GM19372 (cell line): ENCODE data around the gene HS6ST3.
"Not testable (repeated sequence)": the region's sequence is repeated elsewhere in the genome, so short reads cannot be mapped to it uniquely, and the experiment has no call there.

Experiments
- ATAC-seq: cut with Tn5 transposase; IDR thresholded peaks from one replicate; pipeline ENCODE4 v1.9.1; 2021; ENCODE audit warnings: mild to moderate bottlenecking, low read depth, moderate library complexity; ENCODE audit not compliant: unreplicated experiment

The HS6ST3 gene

GRCh38 chr13:96091164-96092117, 1.5 kb downstream of the HS6ST3 start:
- no peak for ATAC-seq

- ATAC-seq: no peak
Measured at GRCh38 chr13:96093296-96094006, 3.5 kb downstream of the HS6ST3 start.

GRCh38 chr13:96100457-96101220, 10.7 kb downstream of the HS6ST3 start:
- ATAC-seq: no peak

GRCh38 chr13:96104516-96104915, 14.6 kb downstream of the HS6ST3 start:
- no peak for ATAC-seq

- not testable (repeated sequence) for ATAC-seq
Measured at GRCh38 chr13:96108072-96108471, 18.2 kb downstream of the HS6ST3 start.

- ATAC-seq: no peak
Measured at GRCh38 chr13:96109125-96109524, 19.2 kb downstream of the HS6ST3 start.

- no peak for ATAC-seq
Measured at GRCh38 chr13:96112936-96113335, 23.0 kb downstream of the HS6ST3 start.

- ATAC-seq: not testable (repeated sequence)
Measured at GRCh38 chr13:96115368-96115767, 25.5 kb downstream of the HS6ST3 start.

GRCh38 chr13:96119921-96120320, 30.0 kb downstream of the HS6ST3 start:
- ATAC-seq: no peak

- ATAC-seq: no peak
Measured at GRCh38 chr13:96130818-96131340, 41.0 kb downstream of the HS6ST3 start.

- no peak for ATAC-seq
Measured at GRCh38 chr13:96141032-96141431, 51.1 kb downstream of the HS6ST3 start.

- no peak for ATAC-seq
Measured at GRCh38 chr13:96159725-96160124, 69.8 kb downstream of the HS6ST3 start.

- no peak for ATAC-seq
Measured at GRCh38 chr13:96161141-96161540, 71.2 kb downstream of the HS6ST3 start.

- no peak for ATAC-seq
Measured at GRCh38 chr13:96165840-96166239, 75.9 kb downstream of the HS6ST3 start.

GRCh38 chr13:96172066-96172465, 82.2 kb downstream of the HS6ST3 start:
- ATAC-seq: no peak

GRCh38 chr13:96178759-96179158, 88.9 kb downstream of the HS6ST3 start:
- no peak for ATAC-seq

- no peak for ATAC-seq
Measured at GRCh38 chr13:96179309-96179708, 89.4 kb downstream of the HS6ST3 start.

GRCh38 chr13:96181911-96182310, 92.0 kb downstream of the HS6ST3 start:
- ATAC-seq: no peak

GRCh38 chr13:96185818-96186217, 95.9 kb downstream of the HS6ST3 start:
- ATAC-seq: no peak

GRCh38 chr13:96191367-96191766, 101.5 kb downstream of the HS6ST3 start:
- no peak for ATAC-seq
